ENCODE measurements around the gene PHC2. TPM values are rescaled to one million over a fixed set of nuclear protein-coding genes. Genes with fewer than 3 reads are reported as not detected.

Gene PHC2
- total RNA-seq, 1 experiment from 2014 or later = 9.4 TPM

DNA sequence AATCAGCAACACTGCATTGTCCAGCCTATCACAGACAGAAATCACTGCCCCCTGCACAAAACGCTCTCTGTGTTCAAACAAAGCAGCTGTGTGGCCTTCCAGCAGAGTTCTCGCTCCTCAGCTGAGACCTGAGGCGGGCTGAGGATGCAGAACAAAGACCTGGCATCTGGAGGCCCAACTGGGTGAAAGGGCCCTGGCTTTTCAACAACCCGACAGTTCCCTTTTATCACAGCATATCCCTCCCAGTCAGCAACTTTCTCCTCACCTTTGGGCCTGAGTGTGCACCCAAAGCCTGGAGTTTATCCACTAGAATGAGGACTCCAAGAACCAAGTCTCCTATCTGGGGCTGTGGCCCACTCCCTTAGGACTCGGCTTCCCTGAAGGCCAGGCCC is 67.4 kb downstream of the PHC2 start:
- Histone ChIP-seq H3K4me2 (ENCODE audit: insufficient read depth, insufficient read length, low read length) (peak overlapping the region; percentile 10), H3K14ac (ENCODE audit: insufficient read depth, low read length) (no peak overlapping the region), H3K56ac (ENCODE audit: insufficient read length, low read depth, low read length) (no peak overlapping the region), H3K23me2 (ENCODE audit: insufficient read length, low read depth, low read length, poor library complexity, severe bottlenecking) (no peaks in the 10 kb centered on the region), H2BK15ac (ENCODE audit: low read depth, low read length) (no peak overlapping the region), H2BK120ac (ENCODE audit: low read depth, low read length, poor library complexity, severe bottlenecking) (no peak overlapping the region), H3K4me1 (ENCODE audit: insufficient read depth, low read length) (peaks cover 18% of the 10 kb centered on the region; the same call in 1 of the 2 replicates), H3K9me3 (ENCODE audit: control insufficient read depth, low read depth, low read length) (no peaks in the 10 kb centered on the region), H4K5ac (ENCODE audit: insufficient read length, low read depth, low read length) (no peak overlapping the region), H4K8ac (replicated peaks; ENCODE audit: insufficient read length, low read depth, low read length) (no peak overlapping the region), H3K4ac (ENCODE audit: low read depth, low read length) (no peak overlapping the region), H3K27me3 (ENCODE audit: insufficient read depth, low read length) (no peaks in the 10 kb centered on the region; the same call in 1 of the 2 replicates), H3K79me1 (ENCODE audit: insufficient read depth, low read depth, low read length, poor library complexity, severe bottlenecking) (no peaks in the 10 kb centered on the region), H2AFZ (ENCODE audit: low read length) (no peak overlapping the region), H3K23ac (ENCODE audit: insufficient read length, low read depth, low read length) (no peak overlapping the region), H3T11ph (ENCODE audit: low read length) (no peak overlapping the region), H2BK5ac (ENCODE audit: insufficient read length, low read length) (no peak overlapping the region), H4K91ac (ENCODE audit: insufficient read length, low read depth, low read length) (no peak overlapping the region), H2BK20ac (ENCODE audit: low read depth, low read length, poor library complexity, severe bottlenecking) (no peak overlapping the region), H4K20me1 (ENCODE audit: control insufficient read depth, insufficient read depth, insufficient read length) (no peaks in the 10 kb centered on the region), H2AK5ac (ENCODE audit: insufficient read length, low read length) (no peak overlapping the region), H3K9ac (ENCODE audit: extremely low read depth, insufficient read length, low read length) (no peak overlapping the region), H3K79me2 (ENCODE audit: insufficient read depth, low read length) (no peaks in the 10 kb centered on the region), H2BK12ac (ENCODE audit: insufficient read length, low read depth, low read length) (no peak overlapping the region), H3K27ac (ENCODE audit: insufficient read length, low read depth, low read length) (no peak overlapping the region), H3K18ac (ENCODE audit: insufficient read length, low read depth, low read length) (no peak overlapping the region)
- Mint-ChIP-seq H3K9me3 (no peaks in the 10 kb centered on the region), H3K4me3 (peak overlapping the region; percentile 34 to 69), H3K36me3 (ENCODE audit: insufficient read depth in 1 of 3, low read depth in 3 of 3) (no peaks in the 10 kb centered on the region; a peak in 1 of 7 replicates), H3K4me1 (peaks cover 52 to 65% of the 10 kb centered on the region in 2 experiments), H3K27me3 (ENCODE audit: low read depth) (peaks cover 38% of the 10 kb centered on the region), H3K27ac (peak overlapping the region; percentile 27 to 91 (median 65); a peak in 4 of 7 replicates)
- no CpG with 5 or more reads among the region's 5 CpGs for WGBS (ENCODE audit: extremely low coverage, insufficient read length, low lambda C conversion rate)
- TF ChIP-seq, protein P1, sequence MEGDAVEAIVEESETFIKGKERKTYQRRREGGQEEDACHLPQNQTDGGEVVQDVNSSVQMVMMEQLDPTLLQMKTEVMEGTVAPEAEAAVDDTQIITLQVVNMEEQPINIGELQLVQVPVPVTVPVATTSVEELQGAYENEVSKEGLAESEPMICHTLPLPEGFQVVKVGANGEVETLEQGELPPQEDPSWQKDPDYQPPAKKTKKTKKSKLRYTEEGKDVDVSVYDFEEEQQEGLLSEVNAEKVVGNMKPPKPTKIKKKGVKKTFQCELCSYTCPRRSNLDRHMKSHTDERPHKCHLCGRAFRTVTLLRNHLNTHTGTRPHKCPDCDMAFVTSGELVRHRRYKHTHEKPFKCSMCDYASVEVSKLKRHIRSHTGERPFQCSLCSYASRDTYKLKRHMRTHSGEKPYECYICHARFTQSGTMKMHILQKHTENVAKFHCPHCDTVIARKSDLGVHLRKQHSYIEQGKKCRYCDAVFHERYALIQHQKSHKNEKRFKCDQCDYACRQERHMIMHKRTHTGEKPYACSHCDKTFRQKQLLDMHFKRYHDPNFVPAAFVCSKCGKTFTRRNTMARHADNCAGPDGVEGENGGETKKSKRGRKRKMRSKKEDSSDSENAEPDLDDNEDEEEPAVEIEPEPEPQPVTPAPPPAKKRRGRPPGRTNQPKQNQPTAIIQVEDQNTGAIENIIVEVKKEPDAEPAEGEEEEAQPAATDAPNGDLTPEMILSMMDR (conservative IDR thresholded peaks at IDR 0.05) = no peak
- DNase-seq = no peak

Measured in H9 (cell line).